Kidney (tissue), 14 donors: ENCODE data around the gene RNF186. TPM values are rescaled to one million over a fixed set of nuclear protein-coding genes. Genes with fewer than 3 reads are reported as not detected.

Experiments used
- DNase-seq, 5 donors: peaks; one replicate each; pipeline ENCODE4 v3.0.0-alpha.2; 2013 to 2020
- FAIRE-seq: peaks from 2 replicates; lab custom pipeline; 2012; peaks lifted over from hg19 to GRCh38; lab: Jason Lieb, UNC
- H3K27ac ChIP-seq, 2 donors: one replicate each; pipeline ENCODE4 v1.7.0; 2013; ENCODE audit warnings: low read depth in 2 of 2, low read length in 2 of 2, inconsistent platforms in 1 of 2
- H3K27me3 ChIP-seq: one replicate; pipeline ENCODE4 v1.7.1; 2013; ENCODE audit warnings: low read length, inconsistent platforms; ENCODE audit not compliant: control insufficient read depth, insufficient read depth
- H3K36me3 ChIP-seq, 3 donors: one replicate each; pipeline versions ENCODE4 v1.7.0 to v1.7.1; 2013; ENCODE audit warnings: low read length in 3 of 3, control low read depth in 1 of 3, inconsistent platforms in 1 of 3; ENCODE audit not compliant: insufficient read depth in 3 of 3, control insufficient read depth in 2 of 3
- H3K4me1 ChIP-seq, 3 donors: one replicate each; pipeline versions ENCODE4 v1.7.0 to v1.7.1; 2013; ENCODE audit warnings: low read length in 3 of 3, inconsistent platforms in 1 of 3, low read depth in 1 of 3; ENCODE audit not compliant: control insufficient read depth in 2 of 3, insufficient read depth in 2 of 3
- H3K4me3 ChIP-seq, 3 donors: one replicate each; pipeline versions ENCODE4 v1.7.0 to v1.8.1; 2013; ENCODE audit warnings: low read length in 3 of 3, control low read depth in 1 of 3, inconsistent platforms in 1 of 3
- H3K9ac ChIP-seq, 3 donors: one replicate each; pipeline versions ENCODE4 v1.7.0 to v1.7.1; 2013; ENCODE audit warnings: low read length in 3 of 3, control low read depth in 1 of 3, inconsistent platforms in 1 of 3
- H3K9me3 ChIP-seq, 3 donors: one replicate each; pipeline versions ENCODE4 v1.7.0 to v1.7.1; 2013; ENCODE audit warnings: low read length in 3 of 3, control low read depth in 1 of 3, inconsistent platforms in 1 of 3; ENCODE audit not compliant: control insufficient read depth in 2 of 3, insufficient read depth in 1 of 3
- intact Hi-C: fragments of 100-400 bp; cut with DNase I; formaldehyde crosslinking; loops from one replicate; pipeline ENCODE4 v1.11.1; 2022
- polyA plus RNA-seq: library from polyadenylated mRNA; stranded (reverse); fragments of 350-450 nt; fragmentation: Illumina TruSeq; extraction: RNeasy Lipid Tissue Mini Kit (QIAGEN cat#74804); gene quantifications from one replicate; pipeline ENCODE4 v1.2.3, GENCODE V29; 2014; ENCODE audit warnings: low read depth, low replicate concordance; ENCODE audit not compliant: insufficient read depth
- total RNA-seq: library from RNA; stranded (reverse); fragmentation: NEBNext Ultra II Directional; extraction: Animal tissue kit (Norgen Biotek cat#: 25700); gene quantifications from one replicate; pipeline ENCODE4 v1.2.1, GENCODE V29; 2021
- TF ChIP-seq, protein P1 (sequence below): IDR thresholded peaks from 3 replicates; pipeline ENCODE4 v1.5.1; 2012; ENCODE audit warnings: mild to moderate bottlenecking, moderate library complexity, borderline replicate concordance; ENCODE audit not compliant: insufficient read depth; ENCODE audit errors: extremely low read depth
- donor health status: control.
- donor health status: control.
- donor health status: control.
- donor health status: control.
- donor health status: control.
- donor health status: DM: yes; HTN: yes; CAD: no.
- donor health status: Normal renal cell carcinoma (clear cell type).

The RNF186 gene
- total and polyA plus RNA-seq, 2 donors from 2014 or later = 2.7 to 111 TPM

DNA sequence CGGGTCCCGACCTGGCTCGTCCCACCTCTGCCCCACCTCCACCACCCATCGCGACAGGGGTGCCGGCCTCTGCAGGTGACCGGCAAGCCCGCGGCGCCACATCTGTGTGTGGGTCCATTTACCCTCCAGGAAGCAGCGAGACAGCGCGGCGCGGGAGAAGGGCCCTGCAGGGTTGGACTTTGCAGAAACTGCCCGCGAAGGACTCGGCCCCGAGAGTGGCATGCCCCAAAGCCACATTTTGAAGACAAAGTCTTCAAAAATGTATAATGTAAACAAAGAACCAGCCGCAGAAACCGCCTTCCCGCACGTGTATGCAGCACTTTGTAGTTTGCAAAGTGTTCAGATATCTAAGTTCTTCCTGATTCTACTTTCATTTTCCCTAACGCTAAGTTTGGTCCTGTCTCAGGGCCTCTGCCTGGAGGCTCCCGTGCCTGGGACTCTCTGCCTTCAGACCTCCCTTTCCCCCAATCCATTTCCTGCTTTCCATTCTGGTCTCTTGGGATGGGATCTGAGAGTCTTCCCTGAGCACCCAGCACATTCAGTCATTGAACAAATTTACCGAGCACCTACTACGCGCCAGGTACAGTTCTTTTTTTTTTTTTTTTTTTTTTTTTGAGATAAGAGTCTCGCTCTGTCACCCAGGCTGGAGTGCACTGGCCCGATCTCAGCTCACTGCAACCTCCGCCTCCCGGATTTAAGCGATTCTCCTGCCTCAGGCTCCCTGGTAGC, 14.8 kb downstream of the RNF186 start:
- no peaks in the 10 kb centered on the region for H3K27me3 ChIP-seq
- H3K36me3 ChIP-seq = no peaks in the 10 kb centered on the region
- H3K27ac ChIP-seq = peak overlapping the region; percentile 78 to 89
- peaks cover 0 to 8% (median 3%) of the 10 kb centered on the region in 3 donors for H3K4me1 ChIP-seq
- H3K9ac ChIP-seq = peak overlapping the region; percentile 4 to 78 (median 52)
- no peak for FAIRE-seq
- TF ChIP-seq, protein P1, sequence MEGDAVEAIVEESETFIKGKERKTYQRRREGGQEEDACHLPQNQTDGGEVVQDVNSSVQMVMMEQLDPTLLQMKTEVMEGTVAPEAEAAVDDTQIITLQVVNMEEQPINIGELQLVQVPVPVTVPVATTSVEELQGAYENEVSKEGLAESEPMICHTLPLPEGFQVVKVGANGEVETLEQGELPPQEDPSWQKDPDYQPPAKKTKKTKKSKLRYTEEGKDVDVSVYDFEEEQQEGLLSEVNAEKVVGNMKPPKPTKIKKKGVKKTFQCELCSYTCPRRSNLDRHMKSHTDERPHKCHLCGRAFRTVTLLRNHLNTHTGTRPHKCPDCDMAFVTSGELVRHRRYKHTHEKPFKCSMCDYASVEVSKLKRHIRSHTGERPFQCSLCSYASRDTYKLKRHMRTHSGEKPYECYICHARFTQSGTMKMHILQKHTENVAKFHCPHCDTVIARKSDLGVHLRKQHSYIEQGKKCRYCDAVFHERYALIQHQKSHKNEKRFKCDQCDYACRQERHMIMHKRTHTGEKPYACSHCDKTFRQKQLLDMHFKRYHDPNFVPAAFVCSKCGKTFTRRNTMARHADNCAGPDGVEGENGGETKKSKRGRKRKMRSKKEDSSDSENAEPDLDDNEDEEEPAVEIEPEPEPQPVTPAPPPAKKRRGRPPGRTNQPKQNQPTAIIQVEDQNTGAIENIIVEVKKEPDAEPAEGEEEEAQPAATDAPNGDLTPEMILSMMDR = no peak
- intact Hi-C loops = no loop called here
- H3K9me3 ChIP-seq = no peaks in the 10 kb centered on the region
- H3K4me3 ChIP-seq = peak overlapping the region; percentile 42 to 85 (median 76)
- DNase-seq = peak; percentile 43 to 89 (median 61)

DNA sequence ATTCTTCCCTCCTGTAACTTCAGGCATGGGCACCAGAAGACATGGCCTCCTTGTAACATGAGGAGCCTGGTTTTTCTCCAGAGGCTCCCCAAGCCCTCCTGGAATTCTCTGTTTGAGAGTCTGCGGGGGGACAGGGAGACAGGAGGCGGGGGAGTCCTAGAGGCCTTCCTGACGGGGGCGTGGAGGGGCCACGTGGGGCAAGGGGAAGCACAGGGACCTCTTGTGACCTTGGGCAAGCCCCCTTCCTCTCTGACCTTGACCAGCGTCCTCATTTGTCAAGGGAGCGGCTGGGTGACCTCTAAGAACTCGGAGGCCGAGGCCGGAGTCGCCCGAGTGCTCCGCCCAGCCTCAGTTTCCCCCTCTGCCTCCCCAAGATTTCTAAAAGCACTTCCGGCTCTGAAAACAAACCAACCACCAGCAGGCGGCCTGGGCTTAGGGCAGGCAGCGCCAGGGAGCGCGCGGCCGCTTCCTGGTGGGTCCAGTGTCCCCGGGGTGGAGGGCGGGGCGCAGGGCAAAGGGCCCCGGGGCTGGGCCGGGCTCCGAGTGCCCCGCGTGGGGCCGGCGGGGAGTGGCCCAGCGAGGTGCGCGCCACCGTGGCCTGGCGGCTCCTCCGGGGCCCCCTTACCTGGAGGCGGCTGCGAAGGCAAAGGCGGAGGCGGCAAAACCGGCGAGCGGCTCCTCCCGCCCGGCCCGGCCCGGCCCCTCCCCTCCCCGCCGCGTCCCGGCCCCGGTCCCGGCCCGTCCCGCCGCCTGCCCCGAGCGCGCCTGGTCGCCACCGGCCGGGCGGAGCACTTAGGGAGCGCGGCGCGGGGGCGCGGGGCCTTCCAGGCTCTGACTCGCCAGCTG, 15.6 kb downstream of the RNF186 start, which contains the start of gene TMCO4:
Gene TMCO4, minus strand, starts transcription at position 687 of the 846 bp plus-strand sequence. CDS start 19,158 bp downstream, outside the sequence.
- Histone ChIP-seq H3K4me3 (peak within 1 kb of the TSS; percentile 42 to 85 (median 76)), H3K27me3 (no peaks in the 10 kb centered on the region), H3K4me1 (peaks cover 0 to 8% (median 3%) of the 10 kb centered on the region in 3 donors), H3K9me3 (no peaks in the 10 kb centered on the region), H3K36me3 (no peaks in the 10 kb centered on the region), H3K27ac (peak within 1 kb of the TSS; percentile 87 to 91), H3K9ac (peak within 1 kb of the TSS; percentile 4 to 88 (median 78))
- no peak for FAIRE-seq
- peak; percentile 49 to 90 (median 73) for DNase-seq
- TF ChIP-seq, protein P1 = peak; percentile 36
- intact Hi-C loops = no loop called here

DNA sequence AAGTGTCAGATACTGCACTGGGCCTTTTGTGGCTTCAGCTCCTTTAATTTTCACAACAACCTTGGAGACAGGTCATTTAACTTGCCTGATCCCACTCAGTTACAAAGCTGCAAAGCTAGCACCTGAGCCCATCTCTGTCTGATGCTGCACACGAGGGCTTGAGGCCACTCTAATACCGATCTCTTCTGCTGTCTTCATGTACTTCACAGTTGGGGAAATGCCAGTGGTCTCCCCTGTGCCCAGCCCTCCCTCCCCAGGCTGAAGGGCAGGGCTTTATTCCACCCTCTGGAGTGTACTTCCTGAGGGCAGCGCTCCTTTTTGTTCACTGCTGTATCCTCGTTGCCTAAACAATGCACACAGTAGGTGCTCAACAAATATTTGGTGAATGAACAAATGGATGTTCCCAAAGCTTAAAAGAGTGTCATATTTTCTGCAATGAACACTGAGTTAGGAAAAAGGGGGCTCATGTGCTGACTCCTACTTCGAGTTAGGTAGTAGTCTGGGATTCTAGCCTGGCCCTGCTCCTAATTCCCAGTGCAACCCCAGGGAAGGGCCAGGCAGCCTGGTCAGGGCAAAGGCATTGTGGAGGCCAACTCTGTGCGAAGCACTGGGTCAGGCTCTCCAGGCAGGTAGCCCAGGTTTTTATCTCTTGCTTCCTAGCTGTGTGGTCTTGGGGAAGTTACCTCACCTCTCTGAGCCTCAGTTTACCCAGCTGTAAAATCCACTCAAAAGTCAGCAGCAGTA, 16.4 kb downstream of the RNF186 start:
- FAIRE-seq (no peak), DNase-seq (no peak)
- Histone ChIP-seq H3K9me3 (no peaks in the 10 kb centered on the region), H3K9ac (peak overlapping the region in 2 of 3 donors; percentile 37 to 88), H3K4me1 (peaks cover 0 to 8% (median 0%) of the 10 kb centered on the region in 3 donors), H3K27ac (peak overlapping the region; percentile 87 to 91), H3K27me3 (no peaks in the 10 kb centered on the region), H3K36me3 (no peaks in the 10 kb centered on the region), H3K4me3 (peak overlapping the region in 2 of 3 donors; percentile 46 to 68)
- TF ChIP-seq, protein P1 = no peak
- intact Hi-C loops = no loop called here
